MCF 10A (cell line): ENCODE results near the gene TMPRSS11D. TPM values are rescaled to one million over a fixed set of nuclear protein-coding genes. Genes with fewer than 3 reads are reported as not detected.

Experiments used
- BruUV-seq: library from RNA; stranded (reverse); fragments of 400-500 nt; replicated peaks from 2 replicates; lab custom pipeline; 2021; lab: Mats Ljungman, UMichigan
- CTCF ChIA-PET: fragments of 300-600 bp; sonication (Branson Sonifier 250); formaldehyde crosslinking; extraction: SDS; loops from one replicate; lab custom pipeline; 2021; ENCODE audit warnings: antibody characterized with exemption, inconsistent platforms; lab: Yijun Ruan, JAX
- POLR2A ChIA-PET: fragments of 300-600, 350-650 bp; sonication (Branson Sonifier 250); formaldehyde crosslinking; extraction: SDS; loops from one replicate; lab custom pipeline; 2020; ENCODE audit warnings: antibody characterized with exemption, inconsistent platforms; lab: Yijun Ruan, JAX
- DNase-seq: peaks from one replicate; pipeline ENCODE4 v3.0.0-alpha.2; 2018; ENCODE audit not compliant: unreplicated experiment
- H3K27ac Mint-ChIP-seq: one replicate; pipeline ENCODE4 v1.8.0; 2022; ENCODE audit warnings: mild to moderate bottlenecking, low read depth, mixed read lengths; ENCODE audit not compliant: unreplicated experiment
- H3K27me3 Mint-ChIP-seq: one replicate; pipeline ENCODE4 v1.8.0; 2022; ENCODE audit warnings: mixed read lengths; ENCODE audit not compliant: insufficient read depth, unreplicated experiment
- H3K36me3 Mint-ChIP-seq: one replicate; pipeline ENCODE4 v1.8.0; 2022; ENCODE audit warnings: mild to moderate bottlenecking, moderate library complexity, mixed read lengths; ENCODE audit not compliant: insufficient read depth, unreplicated experiment
- H3K4me1 Mint-ChIP-seq: one replicate; pipeline ENCODE4 v1.8.0; 2022; ENCODE audit warnings: mixed read lengths; ENCODE audit not compliant: insufficient read depth, unreplicated experiment
- H3K4me3 Mint-ChIP-seq: one replicate; pipeline ENCODE4 v1.8.0; 2022; ENCODE audit warnings: mild to moderate bottlenecking, moderate library complexity, mixed read lengths; ENCODE audit not compliant: unreplicated experiment
- H3K9me3 Mint-ChIP-seq: one replicate; pipeline ENCODE4 v1.8.0; 2022; ENCODE audit warnings: mixed read lengths; ENCODE audit not compliant: unreplicated experiment
- intact Hi-C: fragments of 100-400 bp; cut with micrococcal nuclease; formaldehyde crosslinking; loops from 2 replicates; pipeline ENCODE4 v1.14.1; 2022
- total RNA-seq: library from RNA; stranded (reverse); gene quantifications from 2 replicates; pipeline ENCODE4 v1.2.3, GENCODE V29; 2022
- TF ChIP-seq, protein P1 (sequence below): fragments of 200-600 bp; IDR thresholded peaks from one replicate; pipeline ENCODE4 v1.8.0; 2022; ENCODE audit warnings: antibody characterized with exemption, mild to moderate bottlenecking; ENCODE audit not compliant: unreplicated experiment

TMPRSS11D gene
- total RNA-seq, 1 experiment from 2014 or later = not detected

DNA sequence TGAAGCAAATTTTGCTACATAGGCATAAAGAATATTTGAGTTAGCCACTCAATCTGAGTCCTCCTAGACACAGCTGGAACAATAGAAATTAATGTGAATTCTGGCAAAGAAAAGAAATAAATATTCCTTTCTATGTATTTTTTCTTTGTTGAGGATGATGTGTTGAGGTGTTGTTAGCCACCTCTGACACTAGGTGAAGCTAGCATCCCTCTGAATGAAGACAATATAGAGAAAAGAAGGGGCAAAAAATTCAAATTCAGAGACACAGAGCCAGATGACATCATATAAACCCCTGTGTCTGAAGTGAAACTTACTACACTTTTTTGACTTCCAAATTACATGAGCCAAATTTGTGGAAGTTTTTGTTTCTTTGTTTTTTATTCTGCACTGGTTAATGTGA, 34.6 kb upstream of the TMPRSS11D start:
- peak; percentile 28 for DNase-seq
- POLR2A ChIA-PET = interaction anchor here (0.5 to 0.7 kb wide), 2 partner anchors 14 to 107 kb away, joined by 3 to 4 read pairs; no protein-coding TSS in a partner anchor
- H3K27ac Mint-ChIP-seq = no peak overlapping the region
- no peak overlapping the region for H3K4me3 Mint-ChIP-seq
- intact Hi-C loops = loop anchor here (1.0 to 10.0 kb wide), 3 partner anchors 70 to 257 kb away; no protein-coding TSS in a partner anchor
- peaks cover 5% of the 10 kb centered on the region for H3K4me1 Mint-ChIP-seq
- no peaks in the 10 kb centered on the region for H3K36me3 Mint-ChIP-seq
- H3K9me3 Mint-ChIP-seq = no peaks in the 10 kb centered on the region
- BruUV-seq = no TSS peak
- CTCF ChIA-PET = interaction anchor here (0.6 to 2.2 kb wide), 14 partner anchors 8 to 407 kb away, joined by 3 to 12 read pairs (median 3); no protein-coding TSS in a partner anchor
- no peaks in the 10 kb centered on the region for H3K27me3 Mint-ChIP-seq
- TF ChIP-seq, protein P1, sequence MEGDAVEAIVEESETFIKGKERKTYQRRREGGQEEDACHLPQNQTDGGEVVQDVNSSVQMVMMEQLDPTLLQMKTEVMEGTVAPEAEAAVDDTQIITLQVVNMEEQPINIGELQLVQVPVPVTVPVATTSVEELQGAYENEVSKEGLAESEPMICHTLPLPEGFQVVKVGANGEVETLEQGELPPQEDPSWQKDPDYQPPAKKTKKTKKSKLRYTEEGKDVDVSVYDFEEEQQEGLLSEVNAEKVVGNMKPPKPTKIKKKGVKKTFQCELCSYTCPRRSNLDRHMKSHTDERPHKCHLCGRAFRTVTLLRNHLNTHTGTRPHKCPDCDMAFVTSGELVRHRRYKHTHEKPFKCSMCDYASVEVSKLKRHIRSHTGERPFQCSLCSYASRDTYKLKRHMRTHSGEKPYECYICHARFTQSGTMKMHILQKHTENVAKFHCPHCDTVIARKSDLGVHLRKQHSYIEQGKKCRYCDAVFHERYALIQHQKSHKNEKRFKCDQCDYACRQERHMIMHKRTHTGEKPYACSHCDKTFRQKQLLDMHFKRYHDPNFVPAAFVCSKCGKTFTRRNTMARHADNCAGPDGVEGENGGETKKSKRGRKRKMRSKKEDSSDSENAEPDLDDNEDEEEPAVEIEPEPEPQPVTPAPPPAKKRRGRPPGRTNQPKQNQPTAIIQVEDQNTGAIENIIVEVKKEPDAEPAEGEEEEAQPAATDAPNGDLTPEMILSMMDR = peak; percentile 61

DNA sequence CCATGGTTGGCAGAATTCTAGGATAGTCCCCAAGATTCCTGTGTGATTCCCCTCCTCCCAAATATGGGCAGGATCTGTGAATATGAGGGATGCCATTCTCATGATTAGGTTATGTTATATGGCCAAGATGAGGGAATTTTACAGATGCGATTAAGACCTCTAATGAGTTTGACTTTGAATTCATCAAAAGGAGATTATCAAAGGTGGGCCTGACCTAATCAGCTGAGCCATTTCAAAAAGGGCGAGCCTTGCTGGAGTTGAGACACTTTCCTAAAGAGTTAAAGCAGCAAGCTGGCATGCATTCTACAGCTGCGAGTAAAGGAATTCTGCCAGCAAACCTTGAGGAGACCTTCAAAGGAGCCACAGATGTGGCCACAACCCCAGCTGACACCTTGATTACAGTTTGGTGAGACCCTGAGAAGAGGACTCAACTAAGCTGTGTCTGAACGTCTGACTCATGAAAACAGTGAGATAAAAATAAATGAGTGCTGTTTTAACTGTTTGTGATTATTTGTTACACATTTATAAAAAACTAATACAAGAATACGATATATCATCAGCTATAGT, 31.7 kb upstream of the TMPRSS11D start:
- no peak overlapping the region for H3K4me3 Mint-ChIP-seq
- H3K27me3 Mint-ChIP-seq = no peaks in the 10 kb centered on the region
- H3K4me1 Mint-ChIP-seq = no peaks in the 10 kb centered on the region
- ChIA-PET CTCF (interaction anchor here (0.6 to 0.9 kb wide), 2 partner anchors 45 to 166 kb away, joined by 3 read pairs; no protein-coding TSS in a partner anchor), POLR2A (interaction anchor here (0.6 to 1.2 kb wide), 2 partner anchors 52 to 365 kb away, joined by 3 read pairs; no protein-coding TSS in a partner anchor)
- no peaks in the 10 kb centered on the region for H3K9me3 Mint-ChIP-seq
- BruUV-seq = no TSS peak
- H3K27ac Mint-ChIP-seq = no peak overlapping the region
- TF ChIP-seq, protein P1 = no peak
- no peaks in the 10 kb centered on the region for H3K36me3 Mint-ChIP-seq
- no peak for DNase-seq
- intact Hi-C loops = loop anchor here (10.0 kb wide), 1 partner anchor 171 kb away; no protein-coding TSS in a partner anchor

DNA sequence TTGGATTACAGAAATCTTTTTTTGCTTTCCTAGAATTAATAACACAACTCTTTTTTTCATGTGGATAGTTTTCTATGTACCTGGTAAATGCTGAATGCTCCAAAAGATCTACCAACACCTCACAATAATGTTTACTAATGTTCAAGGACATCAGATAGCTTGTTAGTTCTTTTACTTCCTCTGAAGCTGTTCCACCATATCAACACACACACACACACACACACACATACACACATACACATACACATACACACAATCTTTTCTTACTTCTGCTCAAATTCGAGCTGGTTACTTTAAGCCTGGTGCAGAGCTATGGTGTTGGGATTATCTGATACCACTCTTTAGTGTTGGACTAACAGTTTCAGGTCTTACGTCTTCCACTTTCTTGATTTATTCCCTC, 28.3 kb upstream of the TMPRSS11D start:
- TF ChIP-seq, protein P1 = no peak
- BruUV-seq = no TSS peak
- H3K27ac Mint-ChIP-seq = no peak overlapping the region
- no peaks in the 10 kb centered on the region for H3K9me3 Mint-ChIP-seq
- CTCF ChIA-PET = interaction anchor here (0.9 to 3.5 kb wide), 11 partner anchors 15 to 511 kb away, joined by 3 to 25 read pairs (median 5); no protein-coding TSS in a partner anchor
- no peaks in the 10 kb centered on the region for H3K36me3 Mint-ChIP-seq
- H3K4me1 Mint-ChIP-seq = no peaks in the 10 kb centered on the region
- H3K27me3 Mint-ChIP-seq = no peaks in the 10 kb centered on the region
- no peak overlapping the region for H3K4me3 Mint-ChIP-seq
- POLR2A ChIA-PET = no interaction called here
- DNase-seq = no peak
- intact Hi-C loops = loop anchor here (10.0 kb wide), 1 partner anchor 167 kb away; no protein-coding TSS in a partner anchor

DNA sequence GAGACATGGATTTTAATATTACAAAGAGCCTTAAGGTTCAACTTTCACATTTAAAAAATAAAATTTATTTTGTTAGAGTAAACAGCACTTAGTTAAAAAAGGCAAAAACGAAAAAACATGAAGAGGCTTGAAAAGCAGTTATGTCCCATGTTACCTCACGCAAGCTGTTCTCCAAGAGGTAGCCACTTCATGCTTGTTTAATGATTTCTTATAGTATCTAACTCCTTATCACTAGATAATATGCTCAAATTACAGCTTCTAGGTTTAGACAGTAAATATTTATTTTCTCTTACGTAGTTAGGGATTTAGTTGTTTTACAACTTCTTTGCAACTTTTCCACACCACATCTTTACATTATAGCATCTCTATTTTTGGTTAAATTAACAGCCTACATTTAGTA, 27.8 kb upstream of the TMPRSS11D start:
- no peaks in the 10 kb centered on the region for H3K27me3 Mint-ChIP-seq
- ChIA-PET POLR2A (interaction anchor here (1.4 kb wide), 1 partner anchor 25 kb away, joined by 4 read pairs; no protein-coding TSS in a partner anchor), CTCF (interaction anchor here (0.8 to 3.5 kb wide), 13 partner anchors 15 to 511 kb away, joined by 3 to 25 read pairs (median 5); no protein-coding TSS in a partner anchor)
- H3K27ac Mint-ChIP-seq = no peak overlapping the region
- intact Hi-C loops = loop anchor here (10.0 kb wide), 1 partner anchor 167 kb away; no protein-coding TSS in a partner anchor
- no peaks in the 10 kb centered on the region for H3K9me3 Mint-ChIP-seq
- H3K36me3 Mint-ChIP-seq = no peaks in the 10 kb centered on the region
- BruUV-seq = no TSS peak
- H3K4me1 Mint-ChIP-seq = no peaks in the 10 kb centered on the region
- TF ChIP-seq, protein P1 = no peak
- no peak overlapping the region for H3K4me3 Mint-ChIP-seq
- no peak for DNase-seq
